MM.1S (cell line): ENCODE results near the gene RIPPLY3.

Experiments
- DNase-seq: peaks from one replicate; pipeline ENCODE4 v3.0.0-alpha.2; 2015
- H2AFZ ChIP-seq: fragments of 300-600 bp; sonication (generic); 2 replicates; pipeline ENCODE4 v1.6.0; 2016; ENCODE audit warnings: antibody characterized with exemption, low read length
- H3F3A ChIP-seq: fragments of 300-600 bp; sonication (generic); 2 replicates; pipeline ENCODE4 v1.6.1; 2016; ENCODE audit warnings: mild to moderate bottlenecking, antibody characterized with exemption, low read length, moderate library complexity, mixed read lengths; ENCODE audit not compliant: insufficient read depth
- H3K27ac ChIP-seq: fragments of 300-600 bp; sonication (generic); 2 replicates; pipeline ENCODE4 v1.5.1; 2016; ENCODE audit warnings: mild to moderate bottlenecking, low read length
- H3K27me3 ChIP-seq: fragments of 300-600 bp; sonication (generic); replicated peaks from 2 replicates; pipeline ENCODE4 v1.6.0; 2016; ENCODE audit warnings: low read length; ENCODE audit not compliant: insufficient read depth
- H3K36me3 ChIP-seq: fragments of 300-600 bp; sonication (generic); replicated peaks from 2 replicates; pipeline ENCODE4 v1.6.1; 2016; ENCODE audit warnings: mild to moderate bottlenecking, low read length, mixed read lengths; ENCODE audit not compliant: insufficient read depth
- H3K4me1 ChIP-seq: fragments of 300-600 bp; sonication (generic); 2 replicates; pipeline ENCODE4 v1.6.1; 2016; ENCODE audit warnings: low read length, mixed read lengths
- H3K4me2 ChIP-seq: fragments of 300-600 bp; sonication (generic); 2 replicates; pipeline ENCODE4 v1.6.0; 2016; ENCODE audit warnings: low read depth, low read length
- H3K4me3 ChIP-seq: fragments of 300-600 bp; sonication (generic); 2 replicates; pipeline ENCODE4 v1.5.1; 2016; ENCODE audit warnings: low read length, mixed read lengths
- H3K79me2 ChIP-seq: fragments of 300-600 bp; sonication (generic); 2 replicates; pipeline ENCODE4 v1.6.1; 2016; ENCODE audit warnings: mixed run types, low read length, mixed read lengths
- H3K9ac ChIP-seq: fragments of 300-600 bp; sonication (generic); 2 replicates; pipeline ENCODE4 v1.6.1; 2016; ENCODE audit warnings: low read length, mixed read lengths
- H3K9me2 ChIP-seq: fragments of 300-600 bp; sonication (generic); replicated peaks from 2 replicates; pipeline ENCODE4 v1.6.1; 2016; ENCODE audit warnings: mild to moderate bottlenecking, low read length, mixed read lengths; ENCODE audit not compliant: insufficient read depth
- H3K9me3 ChIP-seq: fragments of 300-600 bp; sonication (generic); replicated peaks from 2 replicates; pipeline ENCODE4 v1.6.1; 2016; ENCODE audit warnings: mild to moderate bottlenecking, low read length, mixed read lengths; ENCODE audit not compliant: insufficient read depth
- H4K20me1 ChIP-seq: fragments of 300-600 bp; sonication (generic); 2 replicates; pipeline ENCODE4 v1.6.1; 2016; ENCODE audit warnings: mild to moderate bottlenecking, low read length, moderate library complexity, mixed read lengths; ENCODE audit not compliant: insufficient read depth
- CTCF ChIP-seq: fragments of 300-600 bp; sonication (generic); IDR thresholded peaks from 2 replicates; pipeline ENCODE4 v1.5.1; 2016; ENCODE audit warnings: antibody characterized with exemption, low read length, mixed read lengths
- EZH2 ChIP-seq: fragments of 300-600 bp; sonication (generic); optimal IDR thresholded peaks from 2 replicates; pipeline ENCODE3; 2017; ENCODE audit warnings: low read depth, mild to moderate bottlenecking, antibody characterized with exemption, low read length, mixed read lengths
- EZH2phosphoT487 ChIP-seq: fragments of 300-600 bp; sonication (generic); IDR thresholded peaks from 2 replicates; pipeline ENCODE4 v1.6.1; 2018; ENCODE audit warnings: antibody characterized with exemption, low read length

The RIPPLY3 gene

GRCh38 chr21:36965720-36966065 is 40.8 kb upstream of the RIPPLY3 start:
- Histone ChIP-seq H3K9me3 (no peaks in the 10 kb centered on the region), H3K9me2 (no peaks in the 10 kb centered on the region), H3K27me3 (no peaks in the 10 kb centered on the region), H3K9ac (peak overlapping the region; percentile 86), H3F3A (peaks cover 12% of the 10 kb centered on the region), H3K27ac (peak overlapping the region; percentile 61; the same call in 1 of the 2 replicates), H4K20me1 (no peaks in the 10 kb centered on the region), H3K79me2 (no peaks in the 10 kb centered on the region), H3K4me3 (peak overlapping the region; percentile 73), H3K4me2 (peak overlapping the region; percentile 79), H3K4me1 (peaks cover 11% of the 10 kb centered on the region; the same call in 1 of the 2 replicates), H2AFZ (peak overlapping the region; percentile 88), H3K36me3 (no peaks in the 10 kb centered on the region)
- TF ChIP-seq CTCF (no peak), EZH2phosphoT487 (no peak), EZH2 (no peak)
- peak; percentile 27 for DNase-seq

- peak within 1 kb of the TSS; percentile 79 for H3K4me2 ChIP-seq
- peak; percentile 91 for DNase-seq
- H3K4me3 ChIP-seq: peak within 1 kb of the TSS; percentile 73
- H3K27me3 ChIP-seq: no peaks in the 10 kb centered on the region
- peak within 1 kb of the TSS; percentile 86 for H3K9ac ChIP-seq
- peaks cover 12% of the 10 kb centered on the region for H3F3A ChIP-seq
- H3K36me3 ChIP-seq: no peaks in the 10 kb centered on the region
- peak within 1 kb of the TSS; percentile 88 for H2AFZ ChIP-seq
- no peaks in the 10 kb centered on the region for H4K20me1 ChIP-seq
- H3K4me1 ChIP-seq: peaks cover 11% of the 10 kb centered on the region; the same call in 1 of the 2 replicates
- peak within 1 kb of the TSS; percentile 61; the same call in 1 of the 2 replicates for H3K27ac ChIP-seq
- H3K9me2 ChIP-seq: no peaks in the 10 kb centered on the region
- H3K9me3 ChIP-seq: no peaks in the 10 kb centered on the region
- TF ChIP-seq EZH2phosphoT487 (no peak), CTCF (peak; percentile 17; the same call in 1 of the 2 replicates)
- H3K79me2 ChIP-seq: no peaks in the 10 kb centered on the region
Observed at GRCh38 chr21:36966066-36966820, 40.3 kb upstream of the RIPPLY3 start, which contains the start of gene HLCS. Gene HLCS, minus strand, starts transcription at chr21:36966669. Its CDS starts 31 bp downstream, at chr21:36966638.

DNA sequence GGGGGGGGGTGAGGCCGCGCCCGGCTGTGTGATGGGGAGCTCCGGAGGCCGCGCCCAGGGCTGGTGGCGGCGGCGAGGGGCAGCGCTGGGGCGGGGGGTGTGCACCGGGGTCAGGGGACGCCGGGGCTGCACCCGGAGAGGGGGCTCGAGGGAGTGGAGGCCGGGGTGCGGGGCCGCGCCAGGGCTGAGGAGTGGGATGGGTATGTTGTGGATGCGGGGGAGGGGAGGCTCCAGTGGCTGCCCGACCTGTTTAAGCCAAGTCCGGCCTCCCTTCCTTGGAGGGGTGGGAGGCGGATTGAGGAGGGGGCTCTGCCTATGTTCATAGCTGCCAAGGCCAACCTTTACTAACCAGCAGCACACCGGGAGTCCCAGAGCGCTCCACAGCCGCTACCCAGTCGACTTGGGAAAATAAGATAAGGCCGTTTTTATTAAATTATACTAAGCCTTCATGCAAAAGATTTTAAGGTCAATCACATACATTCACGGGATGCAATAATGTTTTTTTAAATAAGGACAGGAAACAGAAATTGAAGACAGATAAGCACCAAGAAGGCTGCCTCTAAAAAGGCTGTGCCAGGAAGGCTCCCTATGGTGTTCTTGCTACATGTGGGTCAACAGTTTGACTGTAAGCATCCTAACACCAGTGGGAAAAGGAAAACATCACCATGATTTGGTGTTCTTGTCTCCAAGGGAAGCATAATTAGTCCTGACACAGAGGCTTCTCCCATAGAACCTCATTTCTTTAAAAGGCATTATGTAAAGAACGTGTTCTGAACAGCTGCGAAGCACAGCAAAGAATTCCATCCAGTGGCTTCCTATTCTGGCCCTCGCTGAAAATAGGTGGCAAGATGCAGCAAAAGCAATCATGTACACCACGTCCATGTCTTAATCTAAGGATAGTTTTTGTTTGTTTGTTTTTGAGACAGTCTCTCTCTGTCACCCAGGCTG is 39.4 kb upstream of the RIPPLY3 start:
- peak; percentile 19 for DNase-seq
- H2AFZ ChIP-seq: peak overlapping the region; percentile 71
- H3K27me3 ChIP-seq: no peaks in the 10 kb centered on the region
- no peaks in the 10 kb centered on the region for H3K9me3 ChIP-seq
- H4K20me1 ChIP-seq: no peaks in the 10 kb centered on the region
- H3K4me2 ChIP-seq: peak overlapping the region; percentile 61; the same call in 1 of the 2 replicates
- peaks cover 11% of the 10 kb centered on the region; the same call in 1 of the 2 replicates for H3K4me1 ChIP-seq
- peak overlapping the region; percentile 21; the same call in 1 of the 2 replicates for H3K27ac ChIP-seq
- peak overlapping the region; percentile 64 for H3K9ac ChIP-seq
- no peaks in the 10 kb centered on the region for H3K36me3 ChIP-seq
- no peaks in the 10 kb centered on the region for H3K9me2 ChIP-seq
- H3F3A ChIP-seq: peaks cover 12% of the 10 kb centered on the region
- TF ChIP-seq EZH2phosphoT487 (no peak), EZH2 (no peak), CTCF (no peak)
- H3K4me3 ChIP-seq: peak overlapping the region; percentile 66
- no peaks in the 10 kb centered on the region for H3K79me2 ChIP-seq
